Esophagus muscularis mucosa (tissue), 4 donors: ENCODE measurements around the gene ITIH1. TPM values are rescaled to one million over a fixed set of nuclear protein-coding genes. Genes with fewer than 3 reads are reported as not detected.
A peak's percentile ranks its signal among the peaks of the same experiment; 100 is the strongest.

Source experiments
- DNase-seq: peaks from one replicate; pipeline ENCODE4 v3.0.0-alpha.2; 2017; ENCODE audit errors: extremely low spot score
- H3K27ac ChIP-seq, 4 donors: fragments of 200-600 bp; sonication (generic); replicated peaks in 1 of 4; 1 replicate in 3 of 4; 2 replicates in 1 of 4; pipeline ENCODE4 v1.5.1; 2016 to 2019; ENCODE audit warnings: mild to moderate bottlenecking in 1 of 4
- H3K27me3 ChIP-seq, 4 donors: fragments of 200-600 bp; sonication (generic); one replicate each; pipeline versions ENCODE4 v1.5.1 to v1.6.0; 2016 to 2019
- H3K36me3 ChIP-seq, 4 donors: fragments of 200-600 bp; sonication (generic); one replicate each; pipeline ENCODE4 v1.5.1; 2016 to 2019
- H3K4me1 ChIP-seq, 4 donors: fragments of 200-600 bp; sonication (generic); one replicate each; pipeline ENCODE4 v1.5.1; 2016 to 2019
- H3K4me3 ChIP-seq, 4 donors: fragments of 200-600 bp; sonication (generic); 1 replicate in 2 of 4; 2 replicates in 2 of 4; pipeline ENCODE4 v1.5.1; 2016 to 2019; ENCODE audit warnings: mild to moderate bottlenecking in 4 of 4, moderate library complexity in 1 of 4
- H3K9me3 ChIP-seq, 4 donors: fragments of 200-600 bp; sonication (generic); 1 replicate in 3 of 4; 2 replicates in 1 of 4; pipeline ENCODE4 v1.5.1; 2016 to 2019
- CTCF ChIP-seq, 3 experiments: fragments of 200-600 bp in 2 of 3; fragments of 450-650 bp in 1 of 3; sonication (generic) in 2 of 3; IDR thresholded peaks; one replicate each; pipeline ENCODE4 v1.5.1; 2017 to 2019; ENCODE audit warnings: antibody characterized with exemption in 3 of 3, mild to moderate bottlenecking in 2 of 3, moderate library complexity in 1 of 3
- EP300 ChIP-seq: sonication (generic); formaldehyde crosslinking; IDR thresholded peaks from one replicate; pipeline ENCODE4 v1.6.1; 2017; ENCODE audit warnings: antibody characterized with exemption
- POLR2A ChIP-seq: fragments of 450-650 bp; IDR thresholded peaks from one replicate; pipeline ENCODE4 v1.6.1; 2017; ENCODE audit warnings: antibody characterized with exemption, moderate library complexity, mild to moderate bottlenecking, low read depth
- POLR2AphosphoS5 ChIP-seq, 2 donors: sonication (generic); formaldehyde crosslinking; IDR thresholded peaks; one replicate each; pipeline ENCODE4 v1.6.1; 2017; ENCODE audit warnings: antibody characterized with exemption in 2 of 2
- WGBS: methylation state at CpG from one replicate; pipeline ENCODE4 v1.1.5; 2018; 5-methylcytosine and 5-hydroxymethylcytosine counted together
- intact Hi-C: fragments of 100-400 bp; cut with DNase I; formaldehyde crosslinking; loops from one replicate; pipeline ENCODE4 v1.15.1; 2023
- total RNA-seq, 4 donors: library from RNA; depleted of rRNA; stranded (reverse); fragments of >200 nt; gene quantifications; one replicate each; pipeline versions ENCODE4 v1.1.0 to v1.2.1, GENCODE V29; 2016

ITIH1 gene
- total RNA-seq, 4 donors from 2014 or later, result not detected

- Histone ChIP-seq H3K9me3 (no peaks in the 10 kb centered on the region), H3K36me3 (peaks cover 0 to 6% (median 2%) of the 10 kb centered on the region in 4 donors), H3K27me3 (no peaks in the 10 kb centered on the region), H3K27ac (no peak overlapping the region), H3K4me3 (no peak overlapping the region), H3K4me1 (no peaks in the 10 kb centered on the region)
- 93% methylated on average over 4 of the region's 6 CpGs for WGBS
- TF ChIP-seq POLR2AphosphoS5 (IDR thresholded peaks at IDR 0.05) (no peak), EP300 (no peak), CTCF (IDR thresholded peaks at IDR 0.05) (no peak), POLR2A (no peak)
- DNase-seq, result no peak
- intact Hi-C loops, result no loop called here
Measured at GRCh38 chr3:52816199-52816598, 38.8 kb downstream of the ITIH1 start.

- WGBS, result 96% methylated on average over 9 of the region's 10 CpGs
- DNase-seq, result no peak
- Histone ChIP-seq H3K27ac (no peak overlapping the region), H3K4me3 (no peak overlapping the region), H3K9me3 (no peaks in the 10 kb centered on the region), H3K36me3 (peaks cover 0 to 9% (median 3%) of the 10 kb centered on the region in 4 donors), H3K4me1 (no peaks in the 10 kb centered on the region), H3K27me3 (no peaks in the 10 kb centered on the region)
- TF ChIP-seq POLR2A (no peak), POLR2AphosphoS5 (IDR thresholded peaks at IDR 0.05) (no peak), CTCF (IDR thresholded peaks at IDR 0.05) (no peak), EP300 (no peak)
- intact Hi-C loops, result no loop called here
Measured at GRCh38 chr3:52816654-52817053, 39.3 kb downstream of the ITIH1 start.

GRCh38 chr3:52817221-52817620, 39.8 kb downstream of the ITIH1 start:
- Histone ChIP-seq H3K36me3 (peaks cover 0 to 12% (median 3%) of the 10 kb centered on the region in 4 donors), H3K4me3 (no peak overlapping the region), H3K9me3 (no peaks in the 10 kb centered on the region), H3K27ac (no peak overlapping the region), H3K27me3 (no peaks in the 10 kb centered on the region), H3K4me1 (no peaks in the 10 kb centered on the region)
- 100% methylated on average over 7 of the region's 10 CpGs for WGBS
- TF ChIP-seq CTCF (IDR thresholded peaks at IDR 0.05) (no peak), POLR2A (no peak), EP300 (no peak), POLR2AphosphoS5 (IDR thresholded peaks at IDR 0.05) (no peak)
- no peak for DNase-seq
- intact Hi-C loops, result no loop called here

- WGBS, result 94% methylated on average over 6 of the region's 7 CpGs
- Histone ChIP-seq H3K36me3 (peaks cover 0 to 18% (median 5%) of the 10 kb centered on the region in 4 donors), H3K4me1 (no peaks in the 10 kb centered on the region), H3K27me3 (no peaks in the 10 kb centered on the region), H3K27ac (no peak overlapping the region), H3K4me3 (no peak overlapping the region), H3K9me3 (no peaks in the 10 kb centered on the region)
- no peak for TF ChIP-seq POLR2A
- intact Hi-C loops, result no loop called here
- no peak for DNase-seq
Measured at GRCh38 chr3:52817860-52818259, 40.5 kb downstream of the ITIH1 start.

- no peak overlapping the region for H3K27ac ChIP-seq
- intact Hi-C loops, result no loop called here
- H3K9me3 ChIP-seq, result no peaks in the 10 kb centered on the region
- peaks cover 6 to 32% (median 21%) of the 10 kb centered on the region in 4 donors for H3K36me3 ChIP-seq
- WGBS, result 93% methylated on average over 2 of the region's 2 CpGs
- TF ChIP-seq POLR2AphosphoS5 (IDR thresholded peaks at IDR 0.05), result no peak
- H3K27me3 ChIP-seq, result no peaks in the 10 kb centered on the region
- H3K4me1 ChIP-seq, result no peaks in the 10 kb centered on the region
- H3K4me3 ChIP-seq, result no peak overlapping the region
- DNase-seq, result no peak
Measured at GRCh38 chr3:52819936-52820335, 42.5 kb downstream of the ITIH1 start.

- TF ChIP-seq EP300 (no peak), CTCF (IDR thresholded peaks at IDR 0.05) (peak in 2 of 3 experiments; percentile 20 to 45)
- H3K27me3 ChIP-seq, result no peaks in the 10 kb centered on the region
- DNase-seq, result no peak
- no peak overlapping the region for H3K27ac ChIP-seq
- H3K9me3 ChIP-seq, result no peaks in the 10 kb centered on the region
- WGBS, result 64% methylated on average over 10 of the region's 11 CpGs
- H3K36me3 ChIP-seq, result peaks cover 6 to 36% (median 21%) of the 10 kb centered on the region in 4 donors
- H3K4me1 ChIP-seq, result no peaks in the 10 kb centered on the region
- H3K4me3 ChIP-seq, result no peak overlapping the region
- intact Hi-C loops, result no loop called here
Measured at GRCh38 chr3:52820736-52821135, 43.3 kb downstream of the ITIH1 start.
